T-helper 17 cell (primary cell): ENCODE data around the gene TGOLN2. TPM values are rescaled to one million over a fixed set of nuclear protein-coding genes. Genes with fewer than 3 reads are reported as not detected.
A peak's percentile ranks its signal among the peaks of the same experiment; 100 is the strongest.

Experiments
- ATAC-seq: fragments of 150-1000 bp; cut with Tn5 transposase; 2 replicates; pipeline ENCODE4 v1.10.0; 2021; ENCODE audit warnings: mild to moderate bottlenecking, moderate library complexity
- DNase-seq, 3 donors: peaks; one replicate each; pipeline versions ENCODE4 v3.0.0 to v3.0.0-alpha.2; 2020 to 2021
- H3K9me3 ChIP-seq: one replicate; pipeline ENCODE4 v1.7.0; 2013; ENCODE audit warnings: low read length, mild to moderate bottlenecking; ENCODE audit not compliant: control insufficient read depth, poor library complexity, severe bottlenecking
- H3K27ac Mint-ChIP-seq: one replicate; pipeline ENCODE4 v1.8.0; 2022; ENCODE audit warnings: mild to moderate bottlenecking, moderate library complexity, mixed read lengths
- H3K27me3 Mint-ChIP-seq: one replicate; pipeline ENCODE4 v1.8.0; 2022; ENCODE audit warnings: mixed read lengths
- H3K36me3 Mint-ChIP-seq: one replicate; pipeline ENCODE4 v1.8.0; 2022; ENCODE audit warnings: low read depth, mixed read lengths
- H3K4me1 Mint-ChIP-seq: one replicate; pipeline ENCODE4 v1.8.0; 2022; ENCODE audit warnings: mild to moderate bottlenecking, mixed read lengths
- H3K4me3 Mint-ChIP-seq: one replicate; pipeline ENCODE4 v1.8.0; 2022; ENCODE audit warnings: mild to moderate bottlenecking, moderate library complexity, mixed read lengths
- total RNA-seq, 4 donors: library from RNA in 2 of 4; stranded (reverse) in 2 of 4; gene quantifications; one replicate each; pipeline ENCODE4 v1.2.3 and lab custom pipeline; 2022 to 2026

Gene TGOLN2
- total RNA-seq, 2 donors from 2014 or later: 122 to 125 TPM

DNA sequence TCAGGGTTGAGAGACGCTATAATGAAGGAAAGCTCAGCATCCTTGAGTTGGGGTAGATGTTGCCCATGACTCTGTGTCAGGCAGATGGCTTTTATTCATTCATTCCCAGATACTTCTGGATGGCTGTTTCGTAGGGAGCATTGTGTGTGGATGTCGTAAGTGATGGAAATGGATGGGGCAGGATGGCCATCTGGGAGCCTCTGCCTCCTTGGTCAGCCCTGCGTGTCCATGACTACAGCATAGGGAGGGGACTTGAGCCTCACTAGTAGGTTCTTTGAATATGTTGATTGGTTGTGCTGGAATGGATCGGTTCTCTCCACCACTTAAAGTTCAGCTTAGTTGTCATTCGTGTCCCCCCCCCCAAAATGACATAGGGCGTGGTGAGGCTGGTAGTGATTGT, 44.9 kb downstream of the TGOLN2 start:
- peaks cover 12% of the 10 kb centered on the region for H3K4me1 Mint-ChIP-seq
- ATAC-seq (no peak), DNase-seq (no peak)
- H3K36me3 Mint-ChIP-seq: no peaks in the 10 kb centered on the region
- no peak overlapping the region for H3K27ac Mint-ChIP-seq
- no peak overlapping the region for H3K4me3 Mint-ChIP-seq
- H3K27me3 Mint-ChIP-seq: peaks cover 12% of the 10 kb centered on the region
- no peaks in the 10 kb centered on the region for H3K9me3 ChIP-seq

DNA sequence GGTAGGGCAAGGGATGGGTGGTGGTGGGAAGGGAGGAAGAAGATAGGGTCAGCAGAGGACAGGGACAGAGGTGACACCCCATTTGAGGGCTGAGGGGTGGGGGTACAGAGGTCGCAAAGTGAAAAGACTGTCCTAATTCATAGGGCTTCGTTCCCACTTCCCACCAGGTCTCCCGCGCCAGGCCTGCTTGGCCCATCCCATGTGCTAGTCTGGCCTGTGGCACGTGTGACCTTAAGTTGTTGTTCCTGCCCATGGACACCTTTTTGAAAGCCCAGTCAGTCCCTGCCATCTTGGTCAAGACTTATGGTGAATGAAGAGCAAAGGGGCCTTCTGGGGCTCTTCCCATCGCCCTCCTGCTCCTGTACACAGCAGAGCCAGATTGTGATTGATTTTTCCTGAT, 46.2 kb downstream of the TGOLN2 start:
- no peaks in the 10 kb centered on the region for H3K9me3 ChIP-seq
- Mint-ChIP-seq H3K27me3 (peaks cover 15% of the 10 kb centered on the region), H3K4me3 (no peak overlapping the region), H3K27ac (no peak overlapping the region), H3K36me3 (no peaks in the 10 kb centered on the region), H3K4me1 (peaks cover 6% of the 10 kb centered on the region)
- DNase-seq: no peak
- ATAC-seq: no peak

DNA sequence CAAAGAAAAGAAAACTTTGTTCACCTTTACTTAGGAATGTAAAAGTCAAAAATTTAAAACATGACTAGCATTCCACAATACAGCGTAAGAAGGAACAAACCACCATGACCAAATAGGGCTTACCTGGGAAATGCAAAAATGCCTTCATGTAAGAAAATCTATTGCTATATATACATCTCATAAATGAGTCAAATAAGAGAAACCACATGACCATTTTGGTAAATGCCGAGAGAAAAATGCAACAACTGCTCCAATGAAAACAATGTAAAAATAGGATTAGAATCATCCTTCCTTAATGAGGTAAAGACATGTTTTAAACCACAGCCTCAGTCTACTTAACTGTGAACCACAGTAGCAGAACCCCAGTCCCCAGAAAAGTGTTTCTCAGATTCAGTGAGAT, 49.4 kb downstream of the TGOLN2 start:
- H3K4me3 Mint-ChIP-seq: no peak overlapping the region
- ATAC-seq: no peak
- no peaks in the 10 kb centered on the region for H3K36me3 Mint-ChIP-seq
- DNase-seq: no peak
- H3K4me1 Mint-ChIP-seq: no peaks in the 10 kb centered on the region
- peaks cover 32% of the 10 kb centered on the region for H3K27me3 Mint-ChIP-seq
- H3K9me3 ChIP-seq: no peaks in the 10 kb centered on the region
- H3K27ac Mint-ChIP-seq: no peak overlapping the region

DNA sequence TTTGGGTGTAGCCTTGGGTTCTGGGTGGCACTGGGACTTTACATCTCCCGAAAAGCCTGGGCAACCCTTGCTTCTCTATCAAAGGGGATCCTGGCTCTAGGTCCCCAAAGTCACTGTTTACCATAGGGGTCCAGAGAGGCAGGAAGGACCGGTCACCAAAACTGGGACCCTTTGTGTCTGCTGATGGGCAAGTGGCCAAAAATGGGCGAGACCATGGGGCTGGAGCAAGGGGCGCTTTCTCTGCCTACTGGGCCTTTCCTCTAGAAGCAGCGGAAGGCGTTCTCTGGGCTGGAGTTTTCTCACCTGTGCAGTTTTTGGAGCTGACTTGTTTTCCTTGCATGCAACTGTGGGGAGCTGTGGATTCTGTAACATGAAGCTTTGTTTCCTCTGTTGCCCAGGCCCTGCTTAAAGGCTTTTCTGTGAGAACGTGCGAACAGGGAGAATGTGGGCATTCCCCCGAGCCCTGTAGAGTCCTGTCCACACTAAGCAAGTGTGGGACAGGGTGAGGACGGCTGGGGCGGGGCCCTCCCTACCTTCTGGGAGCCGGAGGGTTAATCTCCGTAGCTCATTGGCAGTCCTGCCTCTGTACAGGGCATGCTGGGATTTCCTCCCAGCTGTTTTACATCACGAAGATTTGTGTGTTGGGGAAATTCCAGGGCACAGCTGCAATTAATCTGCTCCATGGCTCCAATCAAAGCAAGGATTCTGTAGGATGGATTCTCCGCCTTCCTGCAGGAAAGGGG, 50.2 kb downstream of the TGOLN2 start:
- Mint-ChIP-seq H3K36me3 (no peaks in the 10 kb centered on the region), H3K27me3 (peaks cover 38% of the 10 kb centered on the region), H3K4me1 (no peaks in the 10 kb centered on the region), H3K27ac (no peak overlapping the region), H3K4me3 (no peak overlapping the region)
- ATAC-seq: no peak
- no peaks in the 10 kb centered on the region for H3K9me3 ChIP-seq
- DNase-seq: no peak

DNA sequence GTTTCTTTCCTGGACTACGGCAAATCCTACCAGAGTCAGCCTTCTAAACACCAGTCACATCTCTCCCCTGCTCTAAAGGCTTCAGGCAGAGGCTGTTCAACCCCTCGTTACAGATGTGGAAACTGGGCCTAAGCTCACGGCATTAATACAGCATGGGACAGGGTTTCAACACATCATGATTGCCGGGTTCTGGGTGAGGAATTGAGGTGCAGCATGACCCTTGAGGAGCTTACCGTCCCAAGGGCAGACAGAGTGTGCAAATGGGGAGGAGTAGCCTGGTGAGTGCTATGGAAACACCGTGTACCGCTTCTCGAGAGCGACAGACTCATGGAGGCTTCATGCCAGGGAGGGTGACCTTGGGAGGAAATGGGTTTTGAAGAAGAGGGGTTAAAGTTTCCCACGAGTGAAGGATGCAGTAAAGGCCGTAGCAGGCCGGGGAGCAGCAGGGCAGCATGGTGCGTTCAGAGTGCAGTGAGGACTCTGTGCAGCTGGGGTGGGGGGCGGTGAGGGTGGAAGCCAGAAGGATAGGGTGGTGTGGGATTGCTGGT, 51.1 kb downstream of the TGOLN2 start:
- no peaks in the 10 kb centered on the region for H3K36me3 Mint-ChIP-seq
- no peak overlapping the region for H3K4me3 Mint-ChIP-seq
- ATAC-seq (no peak), DNase-seq (no peak)
- H3K27ac Mint-ChIP-seq: peak overlapping the region; percentile 71
- peaks cover 48% of the 10 kb centered on the region for H3K27me3 Mint-ChIP-seq
- no peaks in the 10 kb centered on the region for H3K9me3 ChIP-seq
- no peaks in the 10 kb centered on the region for H3K4me1 Mint-ChIP-seq

DNA sequence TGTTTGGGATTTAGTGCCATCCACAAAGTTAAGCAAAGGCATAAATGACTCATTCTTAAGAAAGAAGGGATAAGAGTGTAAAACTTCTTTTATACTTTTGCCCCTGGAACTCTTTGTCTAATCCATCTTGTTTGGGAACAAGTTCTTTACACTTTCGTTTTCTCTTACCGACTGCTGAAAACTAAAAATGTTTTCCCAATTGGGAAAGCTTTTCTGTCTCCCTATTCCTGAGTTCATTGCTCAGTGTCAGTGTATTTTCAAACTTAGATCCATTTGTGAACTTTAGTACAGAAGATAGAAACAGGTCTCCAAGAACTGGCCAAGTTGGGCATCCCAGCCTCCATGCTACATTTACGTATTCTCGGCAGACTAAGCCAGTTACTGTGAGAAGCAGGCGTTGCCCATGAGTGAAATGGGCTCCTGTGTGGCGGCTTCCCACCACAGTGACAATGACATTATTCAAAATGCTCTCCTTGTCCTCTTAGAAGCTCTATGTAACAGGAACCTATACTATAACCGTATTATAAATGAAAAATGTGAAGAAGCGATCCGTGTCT, 51.7 kb downstream of the TGOLN2 start:
- Mint-ChIP-seq H3K4me3 (no peak overlapping the region), H3K4me1 (no peaks in the 10 kb centered on the region), H3K27me3 (peaks cover 54% of the 10 kb centered on the region), H3K36me3 (no peaks in the 10 kb centered on the region), H3K27ac (peak overlapping the region; percentile 71)
- ATAC-seq: no peak
- DNase-seq: no peak
- H3K9me3 ChIP-seq: no peaks in the 10 kb centered on the region

DNA sequence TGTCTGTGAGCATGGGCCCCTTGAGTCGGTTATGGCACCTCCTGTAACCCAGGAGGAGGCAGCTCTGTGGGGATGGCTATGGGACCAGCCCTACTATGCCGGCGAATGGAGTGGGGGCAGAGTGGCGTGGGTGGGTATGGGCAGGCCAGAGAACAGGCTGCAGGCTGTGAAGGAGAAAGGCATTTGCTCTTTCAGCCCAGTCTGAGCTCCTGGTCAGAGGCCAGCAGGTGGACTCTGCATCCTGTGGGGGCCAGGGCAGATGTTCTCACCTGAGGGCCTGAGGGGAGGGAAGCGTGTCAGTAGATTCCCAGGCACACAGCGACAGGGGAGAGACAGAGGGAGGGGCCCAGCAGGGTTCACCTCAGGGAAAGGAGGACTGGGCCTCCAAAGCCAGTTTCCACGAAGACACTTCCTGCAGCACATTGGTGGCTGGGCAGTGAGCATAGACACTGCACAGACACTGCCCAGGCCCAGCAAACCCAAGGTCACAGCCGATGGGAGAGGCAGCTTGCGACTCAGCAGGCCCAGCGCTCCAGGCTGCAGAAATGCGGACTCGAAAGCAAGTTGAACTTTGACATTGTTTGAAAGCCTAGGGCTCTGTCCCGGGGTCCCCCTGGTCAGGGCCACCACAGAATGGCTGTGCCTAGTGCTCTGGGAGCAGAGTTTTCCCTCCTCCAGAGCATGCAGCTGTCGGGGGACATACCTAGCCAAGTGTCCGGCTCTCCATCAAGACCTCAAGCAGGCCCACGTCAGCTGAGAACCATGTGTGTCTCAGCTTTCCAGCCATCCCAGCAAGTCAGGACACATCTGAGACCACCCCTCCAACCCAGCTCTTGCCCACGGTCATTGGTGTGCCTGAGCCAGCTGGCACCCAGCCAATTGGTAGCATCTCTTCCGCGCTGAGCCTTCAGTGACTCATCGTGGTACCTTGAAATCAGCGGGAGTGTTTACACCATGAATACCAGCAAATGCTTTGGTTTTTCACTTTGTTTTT, 53.8 kb downstream of the TGOLN2 start:
- ATAC-seq (no peak), DNase-seq (no peak)
- Mint-ChIP-seq H3K4me1 (no peaks in the 10 kb centered on the region), H3K36me3 (no peaks in the 10 kb centered on the region), H3K27me3 (peaks cover 61% of the 10 kb centered on the region), H3K27ac (no peak overlapping the region), H3K4me3 (no peak overlapping the region)
- H3K9me3 ChIP-seq: no peaks in the 10 kb centered on the region

DNA sequence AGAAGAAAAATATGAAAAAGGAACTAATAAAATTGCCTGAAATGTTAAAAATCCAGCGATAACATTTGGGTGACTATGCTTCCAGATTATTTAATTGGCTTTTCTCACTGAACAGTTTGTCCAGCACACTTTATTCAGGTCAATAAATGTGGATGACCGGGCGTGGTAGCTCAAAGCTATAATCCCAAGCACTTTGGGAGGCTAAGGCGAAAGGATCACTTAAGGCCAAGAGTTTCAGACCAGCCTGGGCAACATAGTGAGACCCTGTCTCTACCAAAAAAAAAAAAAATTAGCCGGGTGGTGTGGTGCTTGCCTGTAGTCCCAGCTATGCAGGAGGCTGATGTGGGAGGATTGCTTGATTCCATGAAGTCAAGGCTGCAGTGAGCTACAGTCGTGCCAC, 55.4 kb downstream of the TGOLN2 start:
- DNase-seq (no peak), ATAC-seq (no peak)
- H3K27me3 Mint-ChIP-seq: peaks cover 61% of the 10 kb centered on the region
- no peak overlapping the region for H3K4me3 Mint-ChIP-seq
- H3K27ac Mint-ChIP-seq: no peak overlapping the region
- no peaks in the 10 kb centered on the region for H3K4me1 Mint-ChIP-seq
- no peaks in the 10 kb centered on the region for H3K9me3 ChIP-seq
- no peaks in the 10 kb centered on the region for H3K36me3 Mint-ChIP-seq

DNA sequence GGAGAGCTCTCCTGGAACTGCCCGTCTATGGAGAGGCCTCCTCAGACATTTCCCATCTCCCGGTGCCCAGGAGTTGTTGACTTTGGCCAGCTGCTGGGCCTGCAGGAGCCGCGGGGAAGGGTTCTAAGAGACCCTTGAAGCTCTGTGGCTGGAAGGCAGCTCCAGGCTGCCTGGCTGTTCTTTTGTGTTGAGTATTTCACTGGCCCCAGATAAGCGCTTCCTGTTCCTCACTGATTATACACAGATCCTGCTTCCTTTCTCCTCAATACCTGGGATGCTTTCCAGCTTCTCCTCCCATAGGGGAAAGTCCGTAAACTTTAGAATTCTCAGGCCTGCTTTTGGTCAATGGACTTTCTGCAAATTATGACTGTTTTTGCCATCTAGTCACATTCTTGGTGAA, 57.8 kb downstream of the TGOLN2 start:
- no peak overlapping the region for H3K4me3 Mint-ChIP-seq
- DNase-seq: no peak
- no peak for ATAC-seq
- H3K9me3 ChIP-seq: no peaks in the 10 kb centered on the region
- no peaks in the 10 kb centered on the region for H3K36me3 Mint-ChIP-seq
- H3K27me3 Mint-ChIP-seq: peaks cover 57% of the 10 kb centered on the region
- no peaks in the 10 kb centered on the region for H3K4me1 Mint-ChIP-seq
- peak overlapping the region; percentile 45 for H3K27ac Mint-ChIP-seq

Other genes with a start within 250 kb of the TGOLN2 start
- under 1 TPM in 1 of 2 donors, not detected in 1; 0.12 TPM for gene TCF7L1, start 194.6 kb downstream of the TGOLN2 start, total RNA-seq
- 10 to 100 TPM; 30.3 to 35.9 TPM for gene RETSAT, start 26.5 kb upstream of the TGOLN2 start, total RNA-seq
- 10 to 100 TPM; 20.0 to 23.2 TPM for gene ELMOD3, start 26.8 kb upstream of the TGOLN2 start, total RNA-seq
- 10 to 100 TPM; 51.6 to 90.3 TPM for gene CAPG, start 82.4 kb upstream of the TGOLN2 start, total RNA-seq
- under 1 TPM; 0.26 to 0.40 TPM for gene SH2D6, start 90.7 kb upstream of the TGOLN2 start, total RNA-seq
- gene MAT2A, start 211.2 kb upstream of the TGOLN2 start, total RNA-seq: 100 to 1,000 TPM in 1 of 2 donors, 10 to 100 TPM in 1; 98.6 to 110 TPM
- gene GGCX, start 233.5 kb upstream of the TGOLN2 start, total RNA-seq: 10 to 100 TPM; 15.6 to 17.8 TPM
- 100 to 1,000 TPM in 1 of 2 donors, 10 to 100 TPM in 1; 82.3 to 104 TPM for gene VAMP8, start 249.6 kb upstream of the TGOLN2 start, total RNA-seq